Fibroblast of gingiva (primary cell): ENCODE measurements around the gene TNFAIP3.

Source experiments
- DNase-seq: peaks from one replicate; pipeline ENCODE4 v3.0.0-alpha.2; 2011; ENCODE audit warnings: low read depth

TNFAIP3 gene

GRCh38 chr6:137864812-137865508, 2.1 kb upstream of the TNFAIP3 start:
- no peak for DNase-seq

DNA sequence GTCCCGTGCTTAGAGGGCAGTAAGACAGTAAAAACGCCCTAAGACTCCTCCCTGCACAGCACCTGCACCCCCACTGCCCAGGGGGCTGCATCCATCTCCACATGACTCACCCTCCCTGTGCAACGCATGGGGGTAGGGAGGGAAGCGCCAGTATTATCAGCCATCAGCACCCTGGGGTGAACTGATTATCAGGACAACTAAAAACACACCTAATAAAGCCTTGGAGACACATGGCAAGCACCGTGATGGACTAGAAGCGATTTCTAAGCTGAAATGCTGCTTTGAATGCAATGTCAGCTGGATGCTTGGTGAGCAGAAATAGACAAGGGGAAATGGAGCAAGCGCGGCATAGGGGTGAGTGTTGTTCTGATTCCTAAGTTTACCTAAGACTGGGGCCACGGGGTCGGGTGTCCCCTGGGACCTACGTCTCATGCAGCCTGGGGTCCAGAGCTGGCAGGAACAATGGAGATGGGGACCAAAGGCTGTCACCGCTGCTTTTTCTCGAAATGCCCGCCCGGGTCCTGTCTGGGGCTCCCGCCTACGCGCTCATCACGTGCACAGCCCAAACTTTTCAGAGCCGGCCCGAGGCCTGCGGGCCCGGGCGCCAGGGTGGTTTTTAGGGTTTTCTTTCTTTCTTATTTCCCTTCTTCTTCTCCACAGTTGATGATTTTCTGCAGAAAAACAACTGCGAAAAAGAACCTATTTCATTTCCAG, 702 bp upstream of the TNFAIP3 start:
- no peak for DNase-seq

DNA sequence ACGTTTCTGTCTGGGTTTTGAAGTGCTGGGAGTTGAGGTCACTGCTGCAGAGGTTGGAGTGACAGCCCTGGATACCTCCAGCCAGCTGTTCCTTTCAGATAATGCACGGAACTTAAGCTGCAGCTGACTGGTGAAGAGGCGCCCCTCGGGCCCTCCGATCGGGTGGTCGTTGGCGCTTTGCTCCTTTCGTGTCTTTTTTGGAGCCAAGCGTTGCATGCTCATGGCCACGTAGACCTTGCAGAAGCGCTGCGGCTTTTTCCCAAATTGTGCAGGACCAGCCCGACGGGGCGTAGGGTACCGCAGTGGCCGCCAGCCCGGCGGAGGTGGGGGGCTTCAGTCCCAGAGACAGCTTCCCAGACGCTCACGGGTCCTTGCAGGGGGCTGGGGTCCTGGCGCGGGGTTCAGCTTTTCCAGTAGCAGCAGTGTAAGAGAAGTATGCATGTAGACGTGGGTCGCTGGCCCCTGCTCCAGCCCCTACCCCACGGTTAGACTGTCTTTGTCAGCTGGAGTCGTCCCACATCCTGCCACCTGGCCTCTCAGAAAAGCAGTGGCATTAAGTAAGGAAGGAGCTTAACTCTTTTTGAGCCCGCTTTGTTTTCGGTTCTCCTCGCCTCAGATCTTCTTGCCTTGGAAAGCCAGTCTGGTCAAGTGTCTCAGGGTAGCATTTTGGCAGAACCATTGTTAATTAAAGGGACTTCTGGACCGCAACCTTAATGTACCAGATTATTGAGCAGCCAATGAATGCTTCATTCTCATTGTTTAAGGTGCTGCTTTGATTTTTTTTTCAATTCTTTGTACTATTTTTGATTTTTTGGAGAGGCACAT, 838 bp downstream of the TNFAIP3 start:
- DNase-seq: no peak

GRCh38 chr6:137868721-137869548, 1.9 kb downstream of the TNFAIP3 start:
- no peak for DNase-seq

- no peak for DNase-seq
These were observed 2.7 kb downstream of the TNFAIP3 start for GRCh38 chr6:137869549-137870307.

GRCh38 chr6:137870308-137870644, 3.2 kb downstream of the TNFAIP3 start:
- no peak for DNase-seq

- no peak for DNase-seq
These were observed 3.7 kb downstream of the TNFAIP3 start for GRCh38 chr6:137870744-137871247.

DNA sequence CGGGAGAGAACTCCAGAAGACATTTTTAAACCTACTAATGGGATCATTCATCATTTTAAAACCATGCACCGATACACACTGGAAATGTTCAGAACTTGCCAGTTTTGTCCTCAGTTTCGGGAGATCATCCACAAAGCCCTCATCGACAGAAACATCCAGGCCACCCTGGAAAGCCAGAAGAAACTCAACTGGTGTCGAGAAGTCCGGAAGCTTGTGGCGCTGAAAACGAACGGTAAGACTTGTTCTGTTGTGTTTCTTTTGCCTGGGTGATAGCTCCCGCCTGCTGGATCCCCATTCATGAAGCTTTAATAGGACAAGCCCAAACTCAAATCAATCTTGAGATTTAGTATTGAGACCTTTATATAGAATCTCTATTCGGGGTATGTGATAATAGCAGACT, 4.2 kb downstream of the TNFAIP3 start:
- no peak for DNase-seq

DNA sequence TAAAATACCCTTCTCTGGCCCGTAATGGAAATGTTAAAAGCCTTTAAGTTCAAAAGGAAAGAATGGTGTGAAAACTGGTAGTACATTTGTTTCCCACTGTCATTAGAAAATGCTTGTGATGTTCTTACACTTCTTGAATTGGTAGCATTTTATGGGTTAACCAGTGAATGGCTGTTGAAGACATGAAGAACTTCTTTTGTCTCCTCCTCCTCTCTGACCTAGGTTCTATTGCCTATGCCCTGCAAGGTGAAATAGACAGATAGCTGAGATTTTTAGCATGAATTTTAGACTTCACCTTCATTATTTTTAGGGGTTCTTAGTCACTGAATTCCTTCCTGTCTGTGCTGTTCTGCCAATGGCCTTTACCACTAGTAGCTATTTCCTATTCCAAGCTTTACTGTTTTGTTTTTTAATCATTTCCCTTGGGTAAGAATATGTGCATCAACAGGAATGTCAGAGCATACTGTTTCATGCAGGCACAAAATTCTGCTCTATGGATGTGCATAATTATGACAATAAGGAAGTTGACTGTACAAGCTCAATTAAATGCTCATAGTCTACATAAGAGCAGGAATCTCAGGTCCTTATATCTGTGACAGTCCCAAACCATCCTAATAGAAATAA, 4.9 kb downstream of the TNFAIP3 start:
- DNase-seq: peak; percentile 69

DNA sequence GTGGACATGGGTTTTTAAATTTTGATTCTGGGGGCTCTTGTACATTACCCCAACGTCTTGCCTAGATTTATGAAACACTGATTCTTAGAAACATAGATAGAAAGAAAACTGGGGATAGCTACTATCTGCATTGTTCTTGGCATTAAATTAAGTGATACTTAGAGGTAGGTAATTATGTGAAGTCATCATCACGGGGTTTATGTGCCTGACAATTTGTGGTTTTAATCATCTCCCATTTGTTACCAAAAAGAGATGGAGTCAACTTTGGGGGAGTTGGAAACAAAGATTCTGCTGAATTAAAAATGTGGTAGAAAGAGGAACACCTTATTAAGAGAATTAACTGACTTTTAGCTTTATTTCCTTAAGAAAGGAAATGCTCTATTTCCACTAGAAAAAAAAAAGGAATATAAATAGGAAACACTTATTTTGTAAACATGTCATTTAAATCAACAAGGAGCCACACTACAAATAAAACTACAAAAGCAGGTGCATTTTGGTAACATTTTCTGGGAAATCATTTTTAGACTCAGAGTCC, 5.6 kb downstream of the TNFAIP3 start:
- no peak for DNase-seq

DNA sequence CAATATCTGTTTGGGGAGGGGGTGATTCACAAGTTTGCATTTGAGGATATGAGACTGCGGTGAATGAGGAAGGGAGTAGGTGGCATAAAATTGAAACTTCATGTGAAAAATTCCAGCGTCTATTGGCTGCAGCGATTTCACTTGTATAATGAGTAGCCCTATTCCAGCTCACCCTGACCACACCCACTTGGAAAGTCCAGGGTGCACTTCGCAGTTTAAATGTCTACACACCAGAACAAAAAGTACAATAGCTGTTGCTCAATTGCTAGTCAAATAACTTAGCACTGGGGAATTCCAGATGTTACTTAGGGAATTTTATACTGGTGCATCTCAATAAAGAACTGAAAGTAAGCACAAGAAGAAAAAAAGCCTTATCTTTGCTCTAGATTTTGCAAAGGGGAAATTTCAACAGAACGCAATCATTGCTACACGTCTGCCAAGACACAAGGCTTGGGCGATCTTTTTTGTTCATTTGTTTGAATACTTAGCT, 6.3 kb downstream of the TNFAIP3 start:
- DNase-seq: peak; percentile 97

- no peak for DNase-seq
These were observed 7.4 kb downstream of the TNFAIP3 start for GRCh38 chr6:137874204-137875057.

DNA sequence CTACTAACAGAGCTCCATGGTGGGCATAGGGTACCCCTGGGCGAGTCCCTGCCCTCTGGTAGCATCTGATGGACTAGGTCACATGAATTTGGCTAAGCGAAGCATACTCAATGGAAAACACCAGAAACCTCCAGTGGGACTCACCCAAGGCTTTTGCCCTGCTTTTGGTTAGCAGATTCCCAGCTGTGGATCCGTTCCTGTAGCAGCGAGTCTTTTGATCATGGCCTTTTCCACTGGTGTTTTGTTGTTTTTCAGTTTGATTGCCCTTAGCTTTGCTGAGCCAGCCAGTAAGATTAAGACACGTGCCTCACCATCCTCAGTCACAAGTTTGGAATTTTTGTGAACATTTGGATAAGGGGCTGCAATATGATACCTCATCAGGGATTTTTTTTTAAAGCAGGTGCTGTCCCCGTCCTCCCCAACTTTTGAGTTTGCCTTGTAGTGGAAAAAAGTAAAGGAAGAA, 8.0 kb downstream of the TNFAIP3 start:
- DNase-seq: no peak

GRCh38 chr6:137875606-137876005, 8.5 kb downstream of the TNFAIP3 start:
- no peak for DNase-seq

DNA sequence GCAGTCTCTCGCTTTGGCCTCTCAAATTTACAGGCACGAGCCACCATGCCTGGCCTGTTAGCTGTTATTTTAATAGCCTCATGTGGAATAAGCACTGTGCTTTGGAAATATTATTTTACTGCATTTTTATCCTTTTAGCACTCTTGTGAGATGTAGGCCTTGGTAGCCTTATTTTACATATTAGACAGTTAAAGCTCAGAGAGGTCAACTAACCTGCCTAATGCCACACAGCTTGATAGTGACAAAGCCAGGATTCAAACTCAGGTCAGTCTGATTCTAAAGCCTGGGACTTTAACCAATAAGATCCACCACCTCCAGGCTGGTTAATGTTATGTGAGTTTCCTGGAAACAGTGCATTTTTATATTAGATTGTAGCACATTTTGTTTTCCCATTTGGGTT, 9.5 kb downstream of the TNFAIP3 start:
- no peak for DNase-seq

DNA sequence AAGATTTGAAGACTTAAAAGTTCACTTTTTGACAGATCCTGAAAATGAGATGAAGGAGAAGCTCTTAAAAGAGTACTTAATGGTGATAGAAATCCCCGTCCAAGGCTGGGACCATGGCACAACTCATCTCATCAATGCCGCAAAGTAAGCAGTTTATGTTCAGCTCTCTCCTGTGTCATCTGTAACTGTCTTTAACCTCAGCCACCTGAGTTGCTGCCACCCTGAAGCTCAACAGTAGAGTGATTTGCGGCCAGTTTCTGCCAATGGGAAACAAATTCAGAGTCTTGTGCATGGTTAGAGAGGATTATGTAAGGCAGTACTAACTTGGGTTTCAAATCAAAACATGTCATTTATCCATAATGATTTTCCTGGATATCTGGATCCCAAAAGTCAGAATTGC, 10.1 kb downstream of the TNFAIP3 start:
- no peak for DNase-seq

DNA sequence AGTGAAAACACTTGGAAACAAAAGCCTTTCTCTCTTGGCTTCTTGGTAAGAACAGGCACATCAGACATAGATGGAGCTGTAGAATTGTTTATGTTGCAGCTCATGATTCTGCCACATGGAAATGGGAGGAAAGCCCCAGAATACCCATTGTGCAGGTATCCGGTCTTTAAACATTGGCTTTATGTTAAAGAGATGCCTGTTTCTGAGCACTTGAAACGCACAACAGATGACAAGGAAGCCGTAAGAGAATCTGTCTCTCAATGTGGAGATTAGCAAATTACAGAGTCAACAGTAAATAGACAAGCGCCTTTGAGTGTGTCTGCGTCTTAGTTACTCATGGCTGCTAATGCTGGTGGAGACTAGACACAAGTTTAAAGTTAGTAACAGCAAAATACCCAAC, 10.5 kb downstream of the TNFAIP3 start:
- no peak for DNase-seq

GRCh38 chr6:137878029-137878428, 11.0 kb downstream of the TNFAIP3 start:
- peak; percentile 69 for DNase-seq
